Measurements from ENCODE around the gene SERPINA9.

SERPINA9 gene

DNA sequence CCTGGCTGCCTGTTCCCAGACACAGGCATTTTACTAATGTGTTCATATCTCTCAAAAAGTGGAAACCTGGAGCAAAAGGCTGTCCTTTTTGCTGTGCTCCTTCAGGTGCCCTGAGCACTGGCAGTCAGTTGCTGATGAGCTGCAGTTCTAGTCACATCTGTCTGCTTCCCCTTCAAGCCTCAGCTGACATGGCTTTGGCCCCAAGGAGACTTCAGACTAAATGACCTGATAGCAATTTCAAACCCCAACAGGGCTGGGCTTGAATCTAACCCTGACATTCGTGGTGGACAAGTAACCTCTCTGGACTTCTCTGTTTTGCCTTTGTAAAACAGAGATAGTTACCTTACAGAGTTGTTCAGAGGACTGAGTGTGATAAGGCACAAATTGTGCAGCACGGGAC lies 5.7 kb downstream of the SERPINA9 start:
- no peak overlapping the region for H3K4me3 ChIP-seq (ENCODE audit: low read depth, low read length)
- TF ChIP-seq, protein P1, sequence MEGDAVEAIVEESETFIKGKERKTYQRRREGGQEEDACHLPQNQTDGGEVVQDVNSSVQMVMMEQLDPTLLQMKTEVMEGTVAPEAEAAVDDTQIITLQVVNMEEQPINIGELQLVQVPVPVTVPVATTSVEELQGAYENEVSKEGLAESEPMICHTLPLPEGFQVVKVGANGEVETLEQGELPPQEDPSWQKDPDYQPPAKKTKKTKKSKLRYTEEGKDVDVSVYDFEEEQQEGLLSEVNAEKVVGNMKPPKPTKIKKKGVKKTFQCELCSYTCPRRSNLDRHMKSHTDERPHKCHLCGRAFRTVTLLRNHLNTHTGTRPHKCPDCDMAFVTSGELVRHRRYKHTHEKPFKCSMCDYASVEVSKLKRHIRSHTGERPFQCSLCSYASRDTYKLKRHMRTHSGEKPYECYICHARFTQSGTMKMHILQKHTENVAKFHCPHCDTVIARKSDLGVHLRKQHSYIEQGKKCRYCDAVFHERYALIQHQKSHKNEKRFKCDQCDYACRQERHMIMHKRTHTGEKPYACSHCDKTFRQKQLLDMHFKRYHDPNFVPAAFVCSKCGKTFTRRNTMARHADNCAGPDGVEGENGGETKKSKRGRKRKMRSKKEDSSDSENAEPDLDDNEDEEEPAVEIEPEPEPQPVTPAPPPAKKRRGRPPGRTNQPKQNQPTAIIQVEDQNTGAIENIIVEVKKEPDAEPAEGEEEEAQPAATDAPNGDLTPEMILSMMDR (conservative IDR thresholded peaks at IDR 0.05; ENCODE audit: low read depth, low read length) = no peak
- no peak for DNase-seq (ENCODE audit: low read depth)

GRCh38 chr14:94469261-94469660 lies 6.7 kb downstream of the SERPINA9 start:
- H3K4me3 ChIP-seq (ENCODE audit: low read depth, low read length) = no peak overlapping the region
- TF ChIP-seq, protein P1 (conservative IDR thresholded peaks at IDR 0.05; ENCODE audit: low read depth, low read length) = no peak
- no peak for DNase-seq (ENCODE audit: low read depth)

DNA sequence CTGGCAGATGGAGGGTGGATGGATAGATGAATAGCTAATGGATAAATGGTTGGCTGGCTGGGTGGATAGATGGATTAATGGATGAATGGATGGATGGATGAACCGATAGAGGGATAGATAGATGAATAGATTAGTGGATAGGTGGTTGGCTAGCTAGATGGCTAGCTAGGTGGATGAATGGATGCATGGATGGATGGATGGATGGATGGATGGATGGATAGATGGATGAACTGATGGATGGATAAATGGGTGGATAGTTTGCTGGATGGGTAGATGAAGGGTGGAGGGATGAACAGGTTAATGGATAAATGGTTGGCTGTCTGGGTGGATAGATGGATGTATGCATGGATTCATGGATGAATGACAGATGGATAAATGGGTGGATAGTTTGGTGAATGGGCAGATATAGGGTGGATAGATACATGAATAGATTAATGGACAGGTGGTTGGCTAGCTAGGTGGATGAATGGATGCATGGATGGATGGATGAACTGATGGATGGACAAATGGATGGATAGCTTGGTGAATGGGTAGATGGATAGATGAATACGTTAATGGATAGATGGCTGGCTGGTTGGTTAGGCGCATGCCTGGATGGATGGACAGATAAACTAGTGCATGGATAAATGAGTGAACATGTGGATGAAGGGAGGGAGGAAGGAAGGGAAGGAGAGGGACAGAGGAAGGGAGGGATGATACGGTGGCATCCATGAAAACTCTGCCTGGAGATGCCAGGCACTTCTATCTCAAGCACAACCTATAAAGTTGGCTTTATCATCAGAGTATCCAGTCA lies 8.1 kb downstream of the SERPINA9 start:
- H3K4me3 ChIP-seq (ENCODE audit: low read depth, low read length) = no peak overlapping the region
- TF ChIP-seq, protein P1 (conservative IDR thresholded peaks at IDR 0.05; ENCODE audit: low read depth, low read length) = no peak
- no peak for DNase-seq (ENCODE audit: low read depth)

- DNase-seq (ENCODE audit: low read depth) = no peak
- no peak overlapping the region for H3K4me3 ChIP-seq (ENCODE audit: low read depth, low read length)
- TF ChIP-seq, protein P1 (conservative IDR thresholded peaks at IDR 0.05; ENCODE audit: low read depth, low read length) = no peak
Measured at GRCh38 chr14:94466706-94467370, 9.2 kb downstream of the SERPINA9 start.

DNA sequence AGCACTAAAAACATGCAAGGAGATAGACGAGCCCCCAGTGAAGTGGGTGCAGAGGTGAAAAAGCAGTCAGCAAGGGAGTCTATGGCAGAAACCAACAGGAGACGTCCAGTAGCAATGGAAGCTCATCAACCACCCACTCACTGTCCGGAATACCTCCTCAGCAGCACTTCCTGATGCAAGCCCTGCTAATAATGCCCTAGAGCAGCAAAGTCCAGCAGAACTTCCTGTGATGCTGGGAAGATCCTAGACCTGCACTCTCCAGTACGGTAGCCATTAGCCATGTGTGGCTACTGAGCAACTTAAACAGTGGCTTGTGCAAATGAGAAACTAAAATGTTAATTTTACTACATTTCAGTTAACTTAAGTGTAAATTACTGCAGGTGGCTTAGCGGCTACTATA lies 11.0 kb downstream of the SERPINA9 start:
- no peak overlapping the region for H3K4me3 ChIP-seq (ENCODE audit: low read depth, low read length)
- TF ChIP-seq, protein P1 (conservative IDR thresholded peaks at IDR 0.05; ENCODE audit: low read depth, low read length) = no peak
- no peak for DNase-seq (ENCODE audit: low read depth)

DNA sequence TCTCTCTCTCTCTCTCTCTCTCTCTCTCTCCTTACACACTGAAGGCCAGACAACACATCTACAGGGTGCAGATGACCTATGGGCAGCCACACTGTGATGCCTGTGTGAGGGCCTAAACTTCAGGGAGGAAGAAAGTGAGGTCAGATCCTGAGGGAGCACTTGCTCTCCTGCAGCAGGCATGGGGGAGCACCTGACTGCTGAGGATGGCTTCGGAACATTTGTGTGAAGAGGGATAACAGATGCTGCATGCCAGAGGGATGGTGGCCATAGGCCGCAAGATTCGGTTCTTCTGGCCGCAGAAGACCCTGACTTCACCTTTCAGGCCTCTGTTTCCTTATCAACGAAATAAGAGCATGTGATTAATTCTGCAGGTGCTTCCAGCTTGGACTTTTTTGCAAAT lies 11.7 kb downstream of the SERPINA9 start:
- TF ChIP-seq, protein P1 (conservative IDR thresholded peaks at IDR 0.05; ENCODE audit: low read depth, low read length) = no peak
- no peak overlapping the region for H3K4me3 ChIP-seq (ENCODE audit: low read depth, low read length)
- no peak for DNase-seq (ENCODE audit: low read depth)
